Body of pancreas (tissue), 4 donors: Measurements from ENCODE around the gene RFTN1. TPM values are rescaled to one million over a fixed set of nuclear protein-coding genes. Genes with fewer than 3 reads are reported as not detected.

Experiments
- ATAC-seq: fragments of 150-250 bp; one replicate; pipeline ENCODE4 v1.9.1; 2016
- DNase-seq, 4 donors: peaks; one replicate each; pipeline ENCODE4 v3.0.0-alpha.2; 2019
- H3K27ac ChIP-seq, 4 donors: fragments of 200-600 bp; sonication (generic); 1 replicate in 3 of 4; 2 replicates in 1 of 4; pipeline versions ENCODE4 v1.5.1 to v1.6.1; 2016 to 2019; ENCODE audit warnings: mild to moderate bottlenecking in 1 of 4, mixed read lengths in 1 of 4, moderate library complexity in 1 of 4
- H3K27me3 ChIP-seq, 2 donors: fragments of 200-600 bp; sonication (generic); one replicate each; pipeline ENCODE4 v1.6.0; 2016; ENCODE audit warnings: mild to moderate bottlenecking in 1 of 2
- H3K36me3 ChIP-seq, 2 donors: fragments of 200-600 bp; sonication (generic); replicated peaks in 1 of 2; 2 replicates each; pipeline ENCODE4 v1.5.1; 2016; ENCODE audit warnings: low read depth in 2 of 2; ENCODE audit not compliant: insufficient read depth in 1 of 2
- H3K4me1 ChIP-seq: fragments of 200-600 bp; sonication (generic); one replicate; pipeline ENCODE4 v1.6.0; 2016
- H3K4me3 ChIP-seq, 2 donors: fragments of 200-600 bp; sonication (generic); 1 replicate in 1 of 2; 2 replicates in 1 of 2; pipeline ENCODE4 v1.5.1; 2016 to 2019
- H3K9me3 ChIP-seq, 3 donors: fragments of 200-600 bp; sonication (generic); 1 replicate in 2 of 3; 2 replicates in 1 of 3; pipeline ENCODE4 v1.5.1; 2016
- CTCF ChIP-seq, 7 experiments: fragments of 450-650 bp in 4 of 7; fragments of 200-600 bp in 3 of 7; sonication (generic) in 3 of 7; IDR thresholded peaks; one replicate each; pipeline ENCODE4 v1.5.1; 2016 to 2019; ENCODE audit warnings: antibody characterized with exemption in 7 of 7
- POLR2A ChIP-seq, 3 donors: fragments of 450-650 bp; IDR thresholded peaks; one replicate each; pipeline ENCODE4 v1.6.1; 2016; ENCODE audit warnings: antibody characterized with exemption in 3 of 3, mild to moderate bottlenecking in 2 of 3
- WGBS, 2 donors: methylation state at CpG; one replicate each; pipeline ENCODE4 v1.1.5; 2017; 5-methylcytosine and 5-hydroxymethylcytosine counted together
- intact Hi-C: fragments of 100-400 bp; cut with DNase I; formaldehyde crosslinking; loops from one replicate; pipeline ENCODE4 v1.15.1; 2023
- total RNA-seq, 2 donors: library from RNA; depleted of rRNA; stranded (reverse); fragments of >200 nt; gene quantifications; one replicate each; pipeline ENCODE4 v1.1.0, GENCODE V29; 2016

The RFTN1 gene
- total RNA-seq, 2 donors from 2014 or later: 6.5 to 28.0 TPM

- intact Hi-C loops: no loop called here
- H3K4me3 ChIP-seq: no peak overlapping the region
- no peaks in the 10 kb centered on the region for H3K9me3 ChIP-seq
- DNase-seq (no peak), ATAC-seq (no peak)
- H3K4me1 ChIP-seq: peaks cover 33% of the 10 kb centered on the region
- TF ChIP-seq CTCF (IDR thresholded peaks at IDR 0.05) (no peak), POLR2A (IDR thresholded peaks at IDR 0.05) (no peak)
- H3K36me3 ChIP-seq: peaks cover 0 to 5% of the 10 kb centered on the region in 2 donors
- H3K27me3 ChIP-seq: no peaks in the 10 kb centered on the region
- WGBS, 2 donors: 41% methylated on average over 3 of the region's 3 CpGs
- H3K27ac ChIP-seq: peak overlapping the region in 2 of 4 donors; percentile 97 to 98
Observed at GRCh38 chr3:16266714-16267113, 246.8 kb downstream of the RFTN1 start.

Other genes with a start within 250 kb of the RFTN1 start
- 1 to 10 TPM; 4.9 TPM for gene DPH3, start 248.8 kb downstream of the RFTN1 start, total RNA-seq
- 10 to 100 TPM; 13.5 to 18.8 TPM for gene OXNAD1, start 248.5 kb downstream of the RFTN1 start, total RNA-seq
- not detected for gene DAZL, start 91.7 kb upstream of the RFTN1 start, total RNA-seq